Left lobe of liver (tissue), 2 donors: ENCODE results near the gene PCDHGB6. TPM values are rescaled to one million over a fixed set of nuclear protein-coding genes. Genes with fewer than 3 reads are reported as not detected.
"Not testable (repeated sequence)": the region's sequence is repeated elsewhere in the genome, so short reads cannot be mapped to it uniquely, and the experiment has no call there.

Source experiments
- ATAC-seq: fragments of 200-7000 bp; cut with Tn5 transposase; one replicate; pipeline ENCODE4 v1.9.1; 2020; ENCODE audit warnings: mild to moderate bottlenecking, moderate library complexity
- DNase-seq: peaks from one replicate; pipeline ENCODE4 v3.0.0-alpha.2; 2020; ENCODE audit warnings: low spot score
- total RNA-seq: library from RNA; stranded (reverse); gene quantifications from one replicate; pipeline ENCODE4 v1.2.1, GENCODE V29; 2021
- donor health status: DM: no; HTN: no; CAD: no; lungs with moderate emphysema.
- donor health status: DM: no; HTN: yes; CAD: no.

Gene PCDHGB6
- total RNA-seq, result 2.3 TPM

DNA sequence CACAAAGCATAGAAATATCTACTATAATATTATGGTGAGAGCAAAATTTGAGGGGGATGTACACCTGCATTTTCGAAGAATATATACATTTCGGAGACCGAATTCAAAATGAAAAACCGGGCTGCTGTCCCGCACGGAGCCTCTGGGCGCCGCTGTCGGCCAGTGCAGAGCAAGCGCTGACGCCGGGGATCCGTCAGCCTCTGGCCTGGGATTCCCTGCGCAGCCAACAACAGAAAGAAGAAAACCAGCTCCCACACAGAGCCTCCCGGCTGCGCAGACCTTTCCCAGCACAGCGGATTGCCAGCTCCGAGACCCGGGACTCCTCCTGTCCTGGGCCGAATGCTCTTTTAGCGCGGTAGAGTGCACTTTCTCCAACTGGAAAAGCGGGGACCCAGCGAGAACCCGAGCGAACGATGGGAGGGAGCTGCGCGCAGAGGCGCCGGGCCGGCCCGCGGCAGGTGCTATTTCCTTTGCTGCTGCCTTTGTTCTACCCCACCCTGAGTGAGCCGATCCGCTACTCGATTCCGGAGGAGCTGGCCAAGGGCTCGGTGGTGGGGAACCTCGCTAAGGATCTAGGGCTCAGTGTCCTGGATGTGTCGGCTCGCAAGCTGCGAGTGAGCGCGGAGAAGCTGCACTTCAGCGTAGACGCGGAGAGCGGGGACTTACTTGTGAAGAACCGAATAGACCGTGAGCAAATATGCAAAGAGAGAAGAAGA lies at the start of gene PCDHGB6:
PCDHGB6 (plus strand) TSS at position 232 of the 716 bp plus-strand sequence; CDS start at position 414, 182 bp downstream.
- ATAC-seq (peak; percentile 94), DNase-seq (peak; percentile 60)

DNA sequence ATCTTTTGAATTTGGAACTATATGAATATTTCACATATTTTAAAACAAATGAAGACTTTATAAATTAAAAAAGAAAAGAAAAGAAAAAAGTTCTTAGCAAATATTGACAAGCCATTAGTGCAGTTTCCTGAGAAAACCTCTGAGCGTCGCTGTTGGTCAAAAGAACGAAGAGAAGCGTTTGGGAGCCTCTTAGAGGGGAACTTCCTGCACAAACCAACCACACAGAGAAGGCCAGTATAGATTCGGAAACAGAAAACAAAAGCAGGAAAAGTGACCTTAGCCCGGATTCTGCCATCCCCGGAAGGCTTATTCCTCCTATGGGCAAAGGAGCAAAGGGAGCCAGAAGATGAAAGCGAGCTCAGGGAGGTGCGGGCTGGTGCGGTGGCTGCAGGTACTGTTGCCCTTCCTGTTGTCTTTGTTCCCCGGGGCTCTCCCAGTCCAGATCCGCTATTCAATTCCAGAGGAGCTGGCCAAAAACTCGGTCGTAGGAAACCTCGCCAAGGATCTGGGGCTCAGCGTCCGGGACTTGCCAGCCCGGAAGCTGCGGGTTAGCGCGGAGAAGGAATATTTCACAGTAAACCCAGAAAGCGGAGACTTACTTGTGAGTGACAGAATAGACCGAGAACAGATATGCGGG lies 47.9 kb upstream of the PCDHGB6 start, which contains the start of gene PCDHGB2:
PCDHGB2 (plus strand) TSS at position 205 of the 637 bp plus-strand sequence; CDS start at position 347, 142 bp downstream.
- peak; percentile 41 for ATAC-seq
- DNase-seq, result no peak

DNA sequence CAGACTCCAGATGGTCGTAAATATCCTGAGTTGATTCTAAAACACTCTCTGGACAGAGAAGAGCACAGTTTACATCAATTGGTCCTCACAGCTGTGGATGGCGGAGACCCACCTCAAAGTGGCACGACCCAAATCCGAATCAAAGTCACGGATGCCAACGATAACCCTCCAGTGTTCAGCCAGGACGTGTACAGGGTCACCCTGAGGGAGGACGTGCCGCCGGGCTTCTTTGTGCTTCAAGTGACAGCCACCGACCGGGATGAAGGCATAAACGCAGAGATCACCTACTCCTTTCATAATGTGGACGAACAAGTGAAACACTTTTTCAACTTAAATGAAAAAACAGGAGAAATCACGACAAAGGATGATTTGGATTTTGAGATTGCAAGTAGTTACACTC lies 47.1 kb upstream of the PCDHGB6 start:
- no peak for DNase-seq
- ATAC-seq, result no peak

DNA sequence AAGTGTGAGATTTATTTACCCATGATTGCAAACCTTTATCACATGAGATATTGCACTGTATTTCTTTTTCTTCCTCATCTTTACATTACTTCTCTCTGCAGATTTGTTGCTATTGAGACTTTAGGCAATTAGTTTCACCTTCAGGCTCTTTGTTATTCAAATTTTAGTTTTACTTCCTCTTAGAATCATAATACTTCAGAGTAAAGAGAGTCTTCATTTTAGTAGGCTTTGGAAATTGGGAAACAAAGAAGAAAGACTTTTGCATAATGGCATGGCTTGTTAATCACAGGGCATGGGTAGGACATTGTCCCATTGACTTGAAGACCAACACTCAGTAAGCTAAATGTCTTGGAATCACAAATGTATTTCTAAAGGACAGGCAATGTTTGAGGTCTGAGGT lies 45.1 kb upstream of the PCDHGB6 start:
- no peak for ATAC-seq
- no peak for DNase-seq

DNA sequence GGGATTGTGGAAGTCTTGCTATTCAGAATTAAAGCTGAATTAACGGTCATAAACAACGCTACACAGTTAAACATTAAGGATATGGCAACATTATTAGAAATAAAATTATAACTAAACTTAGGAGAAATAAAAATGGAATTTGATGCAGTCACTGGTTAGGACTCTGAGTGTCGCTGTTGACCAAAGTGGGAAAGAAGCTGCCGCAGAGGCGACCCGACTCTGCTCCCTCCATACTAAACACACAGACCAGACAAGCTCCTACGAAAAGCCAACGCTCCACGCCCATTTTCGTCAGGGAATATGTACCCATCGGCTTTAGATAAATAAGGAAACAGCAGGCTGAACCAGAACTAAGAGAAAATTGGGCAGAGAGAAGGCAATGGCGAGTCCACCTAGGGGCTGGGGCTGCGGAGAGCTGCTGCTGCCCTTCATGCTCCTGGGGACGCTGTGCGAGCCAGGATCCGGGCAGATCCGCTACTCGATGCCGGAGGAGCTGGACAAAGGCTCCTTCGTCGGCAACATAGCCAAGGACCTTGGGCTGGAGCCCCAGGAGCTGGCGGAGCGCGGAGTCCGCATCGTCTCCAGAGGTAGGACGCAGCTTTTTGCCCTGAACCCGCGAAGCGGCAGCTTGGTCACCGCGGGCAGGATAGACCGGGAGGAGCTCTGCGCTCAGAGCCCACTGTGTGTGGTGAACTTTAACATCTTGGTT lies 43.7 kb upstream of the PCDHGB6 start, which contains the start of gene PCDHGA5:
PCDHGA5 (plus strand) TSS at position 211 of the 709 bp plus-strand sequence; CDS start at position 380, 169 bp downstream.
- DNase-seq, result no peak
- ATAC-seq, result no peak

DNA sequence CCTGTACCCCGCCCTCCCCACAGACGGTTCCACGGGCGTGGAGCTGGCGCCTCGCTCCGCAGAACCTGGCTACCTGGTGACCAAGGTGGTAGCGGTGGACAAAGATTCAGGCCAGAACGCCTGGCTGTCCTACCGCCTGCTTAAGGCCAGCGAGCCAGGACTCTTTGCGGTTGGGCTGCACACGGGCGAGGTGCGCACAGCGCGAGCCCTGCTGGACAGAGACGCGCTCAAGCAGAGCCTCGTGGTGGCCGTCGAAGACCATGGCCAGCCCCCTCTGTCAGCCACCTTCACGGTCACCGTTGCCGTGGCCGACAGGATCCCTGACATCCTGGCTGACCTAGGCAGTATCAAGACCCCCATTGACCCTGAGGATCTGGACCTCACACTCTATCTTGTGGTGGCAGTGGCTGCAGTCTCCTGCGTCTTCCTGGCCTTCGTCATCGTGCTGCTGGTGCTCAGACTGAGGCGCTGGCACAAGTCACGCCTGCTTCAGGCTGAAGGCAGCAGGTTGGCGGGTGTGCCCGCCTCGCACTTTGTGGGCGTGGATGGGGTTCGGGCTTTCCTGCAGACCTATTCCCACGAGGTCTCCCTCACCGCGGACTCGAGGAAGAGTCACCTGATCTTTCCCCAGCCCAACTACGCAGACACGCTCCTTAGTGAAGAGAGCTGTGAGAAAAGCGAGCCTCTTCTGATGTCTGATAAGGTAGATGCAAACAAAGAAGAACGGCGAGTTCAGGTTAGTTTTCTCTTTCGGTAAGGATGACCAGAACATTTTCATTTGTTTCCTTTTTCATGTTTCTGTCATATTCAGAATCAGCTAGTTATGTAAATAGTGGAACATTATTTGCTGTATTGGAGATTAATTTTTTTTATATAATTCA lies 41.6 kb upstream of the PCDHGB6 start:
- ATAC-seq (no peak), DNase-seq (no peak)

DNA sequence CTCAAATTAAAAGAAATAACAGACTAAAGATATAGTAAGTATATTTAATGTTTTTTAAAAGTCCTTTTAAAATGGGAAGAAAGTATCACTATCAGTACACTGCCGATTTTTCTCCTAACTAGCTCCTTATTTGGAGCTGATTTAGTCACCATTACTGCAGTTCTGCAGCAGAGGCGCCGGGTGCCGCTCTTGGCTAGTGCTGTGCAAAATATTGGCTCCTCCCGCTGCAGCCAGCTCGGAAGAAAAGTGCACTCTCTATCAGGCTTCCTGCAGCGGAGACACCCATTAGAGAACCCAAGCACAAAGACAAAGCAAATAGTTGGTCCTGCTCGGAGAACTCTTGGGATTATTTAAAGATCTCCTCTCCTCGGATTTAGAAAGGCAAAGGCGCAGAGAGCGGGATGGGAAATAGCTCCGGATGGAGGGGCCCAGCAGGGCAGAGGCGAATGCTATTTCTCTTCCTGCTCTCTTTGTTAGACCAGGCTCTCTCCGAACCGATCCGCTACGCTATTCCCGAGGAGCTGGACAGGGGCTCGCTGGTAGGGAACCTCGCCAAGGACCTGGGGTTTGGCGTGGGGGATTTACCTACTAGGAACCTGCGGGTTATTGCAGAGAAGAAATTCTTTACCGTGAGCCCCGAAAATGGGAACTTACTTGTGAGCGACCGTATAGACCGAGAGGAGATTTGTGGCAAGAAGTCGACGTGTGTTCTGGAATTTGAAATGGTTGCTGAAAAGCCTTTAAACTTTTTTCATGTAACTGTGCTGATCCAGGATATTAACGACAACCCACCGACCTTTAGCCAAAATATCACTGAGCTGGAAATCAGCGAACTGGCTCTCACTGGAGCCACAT lies 37.6 kb upstream of the PCDHGB6 start, which contains the start of gene PCDHGB3:
PCDHGB3 (plus strand) TSS at position 249 of the 855 bp plus-strand sequence; CDS start at position 402, 153 bp downstream.
- ATAC-seq, result peak; percentile 90
- peak; percentile 44 for DNase-seq

DNA sequence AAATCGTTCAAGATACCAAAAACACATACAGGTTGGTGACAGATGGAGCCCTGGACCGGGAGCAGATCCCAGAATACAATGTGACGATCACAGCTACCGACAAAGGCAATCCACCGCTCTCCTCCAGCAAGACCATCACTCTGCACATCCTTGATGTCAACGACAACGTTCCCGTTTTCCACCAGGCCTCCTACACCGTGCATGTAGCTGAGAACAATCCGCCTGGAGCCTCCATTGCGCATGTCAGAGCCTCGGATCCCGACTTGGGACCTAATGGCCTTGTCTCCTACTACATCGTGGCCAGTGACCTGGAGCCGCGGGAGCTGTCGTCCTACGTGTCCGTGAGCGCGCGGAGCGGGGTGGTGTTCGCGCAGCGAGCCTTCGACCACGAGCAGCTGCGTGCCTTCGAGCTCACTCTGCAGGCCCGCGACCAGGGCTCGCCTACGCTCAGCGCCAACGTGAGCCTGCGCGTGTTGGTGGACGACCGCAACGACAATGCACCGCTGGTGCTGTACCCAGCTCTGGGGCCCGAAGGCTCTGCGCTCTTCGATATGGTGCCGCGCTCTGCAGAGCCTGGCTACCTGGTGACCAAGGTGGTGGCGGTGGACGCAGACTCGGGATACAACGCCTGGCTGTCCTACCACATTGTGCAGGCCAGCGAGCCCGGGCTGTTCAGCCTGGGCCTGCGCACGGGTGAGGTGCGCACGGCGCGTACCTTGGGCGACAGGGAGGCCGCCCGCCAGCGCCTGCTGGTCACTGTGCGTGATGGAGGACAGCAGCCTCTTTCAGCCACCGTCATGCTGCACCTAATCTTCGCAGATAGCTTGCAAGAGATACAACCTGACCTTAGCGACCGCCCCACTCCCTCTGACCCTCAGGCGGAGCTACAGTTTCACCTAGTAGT lies 36.0 kb upstream of the PCDHGB6 start:
- no peak for ATAC-seq
- no peak for DNase-seq

DNA sequence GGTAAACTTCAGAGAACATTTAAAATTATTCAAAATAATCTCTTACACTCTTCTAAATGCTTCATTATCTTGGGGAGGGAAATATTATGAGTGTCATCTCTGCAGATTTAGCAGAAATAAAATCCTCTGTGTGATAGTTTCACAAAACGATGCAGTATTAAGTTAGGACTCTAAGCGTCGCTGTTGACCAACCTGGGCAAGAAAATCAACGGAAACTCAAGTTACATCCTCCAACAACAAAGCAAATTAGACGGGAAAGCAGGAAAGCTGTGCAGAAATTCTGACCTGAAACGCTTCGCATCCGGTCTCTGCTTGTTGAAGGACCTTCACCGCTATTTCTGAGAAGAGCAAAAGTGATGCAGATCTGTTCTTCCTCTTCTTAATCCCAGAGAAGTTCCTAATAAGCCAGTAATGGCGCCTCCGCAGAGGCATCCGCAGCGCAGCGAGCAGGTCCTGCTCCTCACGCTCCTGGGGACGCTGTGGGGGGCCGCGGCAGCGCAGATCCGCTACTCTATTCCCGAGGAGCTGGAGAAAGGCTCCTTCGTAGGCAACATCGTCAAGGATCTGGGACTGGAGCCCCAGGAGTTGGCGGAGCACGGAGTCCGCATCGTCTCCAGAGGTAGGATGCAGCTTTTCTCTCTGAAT lies 34.0 kb upstream of the PCDHGB6 start, which contains the start of gene PCDHGA6:
PCDHGA6 (plus strand) TSS at position 219 of the 645 bp plus-strand sequence; CDS start at position 412, 193 bp downstream.
- no peak for DNase-seq
- ATAC-seq, result no peak

DNA sequence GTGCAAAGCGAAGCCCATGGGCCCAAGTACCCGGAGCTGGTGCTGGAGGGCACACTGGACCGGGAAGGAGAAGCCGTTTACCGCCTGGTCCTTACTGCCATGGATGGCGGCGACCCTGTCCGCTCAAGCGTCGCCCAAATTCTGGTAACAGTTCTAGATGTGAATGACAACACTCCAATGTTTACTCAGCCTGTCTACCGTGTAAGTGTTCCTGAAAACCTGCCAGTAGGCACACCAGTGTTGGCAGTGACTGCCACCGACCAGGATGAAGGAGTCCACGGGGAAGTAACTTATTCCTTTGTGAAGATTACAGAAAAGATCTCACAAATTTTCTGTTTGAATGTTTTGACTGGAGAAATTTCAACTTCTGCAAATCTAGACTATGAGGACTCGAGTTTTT lies 33.2 kb upstream of the PCDHGB6 start:
- ATAC-seq, result no peak
- DNase-seq, result no peak

DNA sequence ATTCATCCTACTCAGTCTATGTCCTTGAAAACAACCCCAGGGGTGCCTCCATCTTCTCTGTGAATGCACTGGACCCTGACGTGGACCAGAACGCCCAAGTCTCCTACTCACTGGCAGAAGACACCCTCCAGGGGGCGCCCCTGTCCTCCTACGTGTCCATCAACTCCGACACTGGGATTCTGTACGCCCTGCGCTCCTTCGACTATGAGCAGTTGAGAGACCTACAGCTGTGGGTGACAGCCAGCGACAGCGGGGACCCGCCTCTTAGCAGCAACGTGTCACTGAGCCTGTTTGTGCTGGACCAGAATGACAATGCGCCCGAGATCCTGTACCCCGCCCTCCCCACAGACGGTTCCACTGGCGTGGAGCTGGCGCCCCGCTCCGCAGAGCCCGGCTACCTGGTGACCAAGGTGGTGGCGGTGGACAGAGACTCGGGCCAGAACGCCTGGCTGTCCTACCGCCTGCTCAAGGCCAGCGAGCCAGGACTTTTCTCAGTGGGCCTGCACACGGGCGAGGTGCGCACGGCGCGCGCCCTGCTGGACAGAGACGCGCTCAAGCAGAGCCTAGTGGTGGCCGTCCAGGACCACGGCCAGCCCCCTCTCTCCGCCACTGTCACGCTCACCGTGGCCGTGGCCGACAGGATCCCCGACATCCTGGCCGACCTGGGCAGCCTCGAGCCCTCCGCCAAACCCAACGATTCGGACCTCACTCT lies 32.2 kb upstream of the PCDHGB6 start:
- ATAC-seq, DNase-seq: not testable (repeated sequence)

DNA sequence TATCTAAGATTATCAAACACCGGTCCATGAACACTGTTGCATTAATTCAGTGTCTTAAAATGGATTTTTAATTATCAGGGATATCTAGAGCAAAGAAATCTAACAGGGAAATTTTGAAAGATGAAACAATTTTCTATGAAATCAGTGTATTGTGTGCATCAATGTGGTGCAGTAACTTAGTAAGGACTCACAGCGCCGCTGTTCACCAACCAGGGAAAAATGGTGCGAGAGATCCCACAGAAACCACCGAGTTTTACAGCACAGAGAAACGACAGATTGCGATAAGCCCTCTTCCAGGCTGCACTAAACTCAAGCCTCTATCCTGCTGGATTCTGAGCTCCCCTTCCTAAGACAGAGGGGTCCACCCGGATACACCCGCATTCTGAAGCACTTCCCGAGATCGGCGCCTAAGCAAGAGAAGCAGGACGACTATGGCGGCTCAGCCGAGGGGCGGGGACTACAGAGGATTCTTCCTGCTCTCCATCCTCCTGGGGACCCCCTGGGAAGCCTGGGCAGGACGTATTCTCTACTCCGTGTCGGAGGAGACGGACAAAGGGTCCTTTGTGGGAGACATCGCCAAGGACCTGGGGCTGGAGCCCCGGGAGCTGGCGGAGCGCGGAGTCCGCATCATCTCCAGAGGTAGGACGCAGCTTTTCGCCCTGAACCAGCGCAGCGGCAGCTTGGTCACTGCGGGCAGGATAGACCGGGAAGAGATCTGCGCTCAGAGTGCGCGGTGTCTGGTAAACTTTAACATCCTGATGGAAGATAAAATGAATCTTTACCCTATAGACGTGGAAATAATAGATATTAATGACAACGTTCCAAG lies 25.1 kb upstream of the PCDHGB6 start, which contains the start of gene PCDHGA7:
PCDHGA7 (plus strand) TSS at position 274 of the 826 bp plus-strand sequence; CDS start at position 432, 158 bp downstream.
- ATAC-seq, result no peak
- DNase-seq, result no peak

DNA sequence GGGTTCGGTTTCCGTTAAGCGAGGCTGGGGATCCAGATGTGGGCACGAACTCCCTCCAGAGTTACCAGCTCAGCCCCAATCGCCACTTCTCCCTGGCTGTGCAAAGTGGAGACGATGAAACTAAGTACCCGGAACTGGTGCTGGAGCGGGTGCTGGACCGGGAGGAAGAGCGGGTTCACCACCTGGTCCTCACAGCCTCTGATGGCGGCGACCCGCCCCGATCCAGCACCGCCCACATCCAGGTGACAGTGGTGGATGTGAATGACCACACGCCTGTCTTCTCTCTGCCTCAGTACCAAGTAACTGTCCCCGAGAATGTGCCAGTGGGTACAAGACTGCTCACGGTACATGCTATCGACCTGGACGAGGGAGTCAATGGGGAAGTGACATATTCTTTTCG lies 24.5 kb upstream of the PCDHGB6 start:
- no peak for DNase-seq
- no peak for ATAC-seq

DNA sequence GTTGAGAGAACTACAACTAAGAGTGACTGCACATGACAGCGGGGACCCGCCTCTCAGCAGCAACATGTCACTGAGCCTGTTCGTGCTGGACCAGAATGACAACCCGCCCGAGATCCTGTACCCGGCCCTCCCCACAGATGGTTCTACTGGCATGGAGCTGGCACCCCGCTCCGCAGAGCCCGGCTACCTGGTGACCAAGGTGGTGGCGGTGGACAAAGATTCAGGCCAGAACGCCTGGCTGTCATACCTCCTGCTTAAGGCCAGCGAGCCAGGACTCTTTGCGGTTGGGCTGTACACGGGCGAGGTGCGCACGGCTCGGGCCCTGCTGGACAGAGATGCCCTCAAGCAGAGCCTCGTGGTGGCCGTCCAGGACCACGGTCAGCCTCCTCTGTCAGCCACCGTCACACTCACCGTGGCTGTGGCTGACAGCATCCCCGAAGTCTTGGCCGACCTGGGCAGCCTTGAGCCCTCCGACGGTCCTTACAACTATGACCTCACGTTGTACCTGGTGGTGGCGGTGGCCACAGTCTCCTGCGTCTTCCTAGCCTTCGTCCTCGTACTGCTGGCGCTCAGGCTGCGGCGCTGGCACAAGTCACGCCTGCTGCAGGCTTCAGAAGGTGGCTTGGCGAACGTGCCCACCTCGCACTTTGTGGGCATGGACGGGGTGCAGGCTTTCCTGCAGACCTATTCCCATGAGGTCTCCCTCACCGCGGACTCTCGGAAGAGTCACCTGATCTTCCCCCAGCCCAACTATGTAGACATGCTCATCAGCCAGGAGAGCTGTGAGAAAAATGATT lies 23.2 kb upstream of the PCDHGB6 start:
- DNase-seq (no peak), ATAC-seq (no peak)
